ENCODE measurements around the gene ZNF264. TPM values are rescaled to one million over a fixed set of nuclear protein-coding genes. Genes with fewer than 3 reads are reported as not detected.
A peak's percentile ranks its signal among the peaks of the same experiment; 100 is the strongest.
"Not testable (repeated sequence)": the region's sequence is repeated elsewhere in the genome, so short reads cannot be mapped to it uniquely, and the experiment has no call there.

ZNF264 gene
- total RNA-seq, 3 donors from 2014 or later, result 20.7 to 36.4 (median 27.2) TPM

GRCh38 chr19:57167385-57167784, 23.9 kb upstream of the ZNF264 start, which contains the start of gene DUXA:
Gene DUXA, minus strand, starts transcription at chr19:57167485. Its CDS starts 42 bp downstream, at chr19:57167443.
- ATAC-seq (no peak), DNase-seq (no peak)
- Histone ChIP-seq H3K4me1 (ENCODE audit: low read depth) (no peaks in the 10 kb centered on the region), H3K4me3 (no peak within 1 kb of the TSS), H3K36me3 (ENCODE audit: low read depth) (no peaks in the 10 kb centered on the region), H3K9me3 (no peaks in the 10 kb centered on the region)
- intact Hi-C loops (cut with DNase I, micrococcal nuclease), result no loop called here
- TF ChIP-seq CTCF (IDR thresholded peaks at IDR 0.05), result no peak

- no peak for ATAC-seq
- Histone ChIP-seq H3K36me3 (ENCODE audit: low read depth) (no peaks in the 10 kb centered on the region), H3K4me3 (no peak overlapping the region), H3K9me3 (peaks cover 5% of the 10 kb centered on the region), H3K4me1 (ENCODE audit: low read depth) (no peaks in the 10 kb centered on the region)
- intact Hi-C loops (cut with DNase I, micrococcal nuclease), result no loop called here
- DNase-seq, result peak in 2 of 3 donors; percentile 23 to 31
- no peak for TF ChIP-seq CTCF (IDR thresholded peaks at IDR 0.05)
Observed at GRCh38 chr19:57171551-57172081, 19.7 kb upstream of the ZNF264 start.

- H3K4me3 ChIP-seq, result no peak overlapping the region
- DNase-seq (no peak), ATAC-seq (no peak)
- no peaks in the 10 kb centered on the region for H3K36me3 ChIP-seq (ENCODE audit: low read depth)
- intact Hi-C loops (cut with DNase I, micrococcal nuclease), result no loop called here
- no peak for TF ChIP-seq CTCF (IDR thresholded peaks at IDR 0.05)
- peaks cover 23% of the 10 kb centered on the region for H3K9me3 ChIP-seq
- H3K4me1 ChIP-seq (ENCODE audit: low read depth), result peaks cover 9% of the 10 kb centered on the region
Observed at GRCh38 chr19:57190301-57190700, 999 bp upstream of the ZNF264 start.

- Histone ChIP-seq H3K9me3 (peaks cover 15% of the 10 kb centered on the region), H3K4me1 (ENCODE audit: low read depth) (peaks cover 9% of the 10 kb centered on the region), H3K36me3 (ENCODE audit: low read depth) (no peaks in the 10 kb centered on the region), H3K4me3 (peak overlapping the region; percentile 96)
- DNase-seq (no peak), ATAC-seq (no peak)
- intact Hi-C loops (cut with DNase I, micrococcal nuclease), result no loop called here
- TF ChIP-seq CTCF (IDR thresholded peaks at IDR 0.05), result no peak
Observed at GRCh38 chr19:57192077-57192420, 749 bp downstream of the ZNF264 start.

GRCh38 chr19:57192993-57193392, 1.7 kb downstream of the ZNF264 start:
- intact Hi-C loops (cut with DNase I, micrococcal nuclease), result no loop called here
- peaks cover 9% of the 10 kb centered on the region for H3K4me1 ChIP-seq (ENCODE audit: low read depth)
- H3K36me3 ChIP-seq (ENCODE audit: low read depth), result no peaks in the 10 kb centered on the region
- peaks cover 15% of the 10 kb centered on the region for H3K9me3 ChIP-seq
- DNase-seq (no peak), ATAC-seq (no peak)
- H3K4me3 ChIP-seq, result no peak overlapping the region
- TF ChIP-seq CTCF (IDR thresholded peaks at IDR 0.05), result no peak

GRCh38 chr19:57197874-57198273, 6.6 kb downstream of the ZNF264 start:
- H3K36me3 ChIP-seq (ENCODE audit: low read depth); DNase-seq; ATAC-seq; intact Hi-C loops (cut with DNase I, micrococcal nuclease); H3K4me1 ChIP-seq (ENCODE audit: low read depth); H3K9me3 ChIP-seq; H3K4me3 ChIP-seq: not testable (repeated sequence)
